ENCODE measurements around the gene RPL37. TPM values are rescaled to one million over a fixed set of nuclear protein-coding genes. Genes with fewer than 3 reads are reported as not detected.

Gene RPL37
- total RNA-seq, 4 donors from 2014 or later, result 54.4 to 499 (median 123) TPM

DNA sequence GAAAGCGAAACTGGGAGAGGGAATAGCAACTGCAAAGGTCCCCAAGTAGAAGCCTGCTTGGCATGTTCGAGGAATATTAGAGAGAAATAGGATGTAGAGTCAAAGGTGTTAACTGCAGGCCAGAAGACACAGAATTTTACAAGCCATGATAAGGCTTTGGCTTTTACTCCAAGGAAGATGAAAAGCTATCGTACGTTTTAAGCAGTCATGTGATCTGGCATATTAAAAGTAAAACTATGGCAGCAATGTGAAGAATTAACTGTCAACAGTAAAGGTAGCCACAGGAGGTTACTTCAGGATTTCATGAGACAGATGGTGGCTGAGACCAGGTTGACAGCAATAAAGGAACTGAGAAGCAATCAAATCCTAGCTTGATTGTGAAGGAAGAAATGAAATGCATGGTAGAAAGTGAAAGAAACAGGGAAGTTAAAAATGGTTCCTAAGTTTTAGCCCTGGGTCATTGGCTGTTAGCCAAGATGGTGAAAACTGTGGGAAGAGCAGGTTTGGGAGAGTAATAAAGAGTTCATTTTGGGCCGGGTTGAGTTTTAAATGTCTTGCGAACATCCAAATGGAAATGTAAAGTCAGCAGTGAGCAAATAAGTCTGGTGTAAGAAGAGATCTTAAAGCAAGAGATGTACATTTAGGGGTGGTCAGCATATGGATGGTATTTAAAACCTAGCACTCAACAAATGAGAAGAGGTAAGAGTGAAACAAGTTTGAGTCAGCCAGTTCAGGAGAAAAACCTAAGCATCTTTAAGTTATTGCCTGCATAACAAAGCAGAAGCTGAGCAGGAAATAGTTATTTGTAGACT lies 59.0 kb downstream of the RPL37 start:
- WGBS, 2 donors, result 79 to 85% methylated on average over 6 of the region's 6 CpGs
- TF ChIP-seq POLR2A (IDR thresholded peaks at IDR 0.05) (no peak), CTCF (IDR thresholded peaks at IDR 0.05) (no peak)
- Histone ChIP-seq H3K4me1 (no peaks in the 10 kb centered on the region), H3K4me3 (replicated peaks in 1 of 3) (no peak overlapping the region), H3K27me3 (no peaks in the 10 kb centered on the region), H3K27ac (no peak overlapping the region), H3K36me3 (peaks cover 22 to 26% of the 10 kb centered on the region in 2 donors), H3K9me3 (no peaks in the 10 kb centered on the region)
- no peak for DNase-seq
- intact Hi-C loops (cut with DNase I), result no loop called here

Small RNA genes lying within 50 kb of the gene (small RNA-seq; reads per million reads assigned to genes)
- gene RF00191, result not detected
- gene SNORD72, result 48.1 reads per million, percentile 95 among the genes with 10 or more reads in this experiment

Other genes starting within 250 kb of the RPL37 start
- 10 to 100 TPM; 10.9 to 14.3 (median 12.0) TPM for gene PTGER4, start 155.3 kb downstream of the RPL37 start, total RNA-seq
- gene TTC33, start 79.3 kb downstream of the RPL37 start, total RNA-seq, result 10 to 100 TPM; 18.7 to 35.2 (median 24.9) TPM
- gene PRKAA1, start 36.8 kb downstream of the RPL37 start, total RNA-seq, result 100 to 1,000 TPM in 3 of 4 donors, 10 to 100 TPM in 1; 83.1 to 134 (median 116) TPM
- gene CARD6, start 6.1 kb upstream of the RPL37 start, total RNA-seq, result 10 to 100 TPM; 15.9 to 32.1 (median 21.0) TPM
- 100 to 1,000 TPM; 108 to 257 (median 203) TPM for gene C7, start 74.3 kb upstream of the RPL37 start, total RNA-seq
- under 1 TPM in 1 of 4 donors, not detected in 3; 0.27 TPM for gene MROH2B, start 236.1 kb upstream of the RPL37 start, total RNA-seq